Measurements from ENCODE around the gene PKIB.

DNA sequence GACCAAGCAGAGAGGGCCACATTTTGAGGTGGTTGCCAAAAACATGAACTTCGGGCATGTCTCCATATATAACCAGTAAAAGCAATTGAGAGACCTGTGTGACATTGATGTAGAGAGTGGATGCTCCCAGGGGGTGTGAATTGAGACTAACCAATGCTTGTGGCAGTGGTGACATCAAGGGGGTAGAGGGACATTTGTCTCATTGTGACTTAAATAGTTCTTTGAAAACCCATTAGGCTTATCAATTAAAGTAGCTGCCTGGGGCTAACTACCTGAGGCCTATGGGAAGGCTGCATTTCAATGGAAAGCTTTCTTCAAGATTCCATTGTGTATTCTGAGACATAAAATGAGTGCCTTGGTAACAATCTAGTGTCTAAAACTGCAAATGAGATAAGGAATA, 87.3 kb downstream of the PKIB start:
- TF ChIP-seq POLR2A (IDR thresholded peaks at IDR 0.05; ENCODE audit: low read length) (no peak), GATA1 (IDR thresholded peaks at IDR 0.05; ENCODE audit: low read depth, low read length) (no peak)

Data from erythroblast (primary cell).